HepG2 (cell line): ENCODE data around the gene TRAPPC3. TPM values are rescaled to one million over a fixed set of nuclear protein-coding genes. Genes with fewer than 3 reads are reported as not detected.

Experiments used
- CENPX ChIP-seq: sonication (generic); formaldehyde crosslinking; IDR thresholded peaks from 2 replicates; pipeline ENCODE4 v1.9.0; 2021; ENCODE audit warnings: mild to moderate bottlenecking, missing genetic modification reagents, moderate library complexity
- GPN1 ChIP-seq: sonication (generic); formaldehyde crosslinking; IDR thresholded peaks from 2 replicates; pipeline ENCODE4 v1.5.1; 2020; ENCODE audit warnings: missing genetic modification reagents, borderline replicate concordance
- HINFP ChIP-seq: sonication (generic); formaldehyde crosslinking; IDR thresholded peaks from 2 replicates; pipeline ENCODE4 v1.4.0; 2020; ENCODE audit warnings: low read depth, mild to moderate bottlenecking, missing genetic modification reagents
- NR2F1 ChIP-seq, 2 experiments: fragments of 450-650 bp in 1 of 2; formaldehyde crosslinking in 1 of 2; IDR thresholded peaks; 2 replicates each; pipeline versions ENCODE4 v1.5.0 to v1.6.1; 2016 to 2020; ENCODE audit warnings: mild to moderate bottlenecking in 1 of 2, missing compliant biosample characterization in 1 of 2, missing genetic modification reagents in 1 of 2, moderate library complexity in 1 of 2
- PAX8 ChIP-seq: sonication (generic); formaldehyde crosslinking; IDR thresholded peaks from 2 replicates; pipeline ENCODE4 v1.8.0; 2022; ENCODE audit warnings: mild to moderate bottlenecking, missing genetic modification reagents, borderline replicate concordance
- RFX1 ChIP-seq: fragments of 450-650 bp; IDR thresholded peaks from 2 replicates; pipeline ENCODE4 v1.6.1; 2017
- SRSF4 ChIP-seq: fragments of 200-400 bp; formaldehyde crosslinking; IDR thresholded peaks from one replicate; pipeline ENCODE4 v1.6.1; 2018; ENCODE audit warnings: mild to moderate bottlenecking, low read depth, low read length, moderate library complexity; ENCODE audit not compliant: poor library complexity, severe bottlenecking
- TBX2 ChIP-seq: sonication (generic); formaldehyde crosslinking; IDR thresholded peaks from 2 replicates; pipeline ENCODE4 v1.5.0; 2020; ENCODE audit warnings: missing genetic modification reagents, mild to moderate bottlenecking, borderline replicate concordance
- ZMYM3 ChIP-seq: sonication (generic); formaldehyde crosslinking; IDR thresholded peaks from 2 replicates; pipeline ENCODE4 v1.5.1; 2020; ENCODE audit warnings: mild to moderate bottlenecking, missing genetic modification reagents
- ZNF318 ChIP-seq: sonication (generic); formaldehyde crosslinking; IDR thresholded peaks from 2 replicates; pipeline ENCODE4 v1.4.0; 2020; ENCODE audit warnings: mild to moderate bottlenecking, missing genetic modification reagents
- ZNF331 ChIP-seq: sonication (generic); formaldehyde crosslinking; IDR thresholded peaks from 2 replicates; pipeline ENCODE4 v1.4.0; 2020; ENCODE audit warnings: missing genetic modification reagents
- ZNF83 ChIP-seq: sonication (generic); formaldehyde crosslinking; IDR thresholded peaks from 2 replicates; pipeline ENCODE4 v1.4.0; 2020; ENCODE audit warnings: missing genetic modification reagents, mild to moderate bottlenecking, borderline replicate concordance
- polyA plus RNA-seq, 8 experiments: library from polyadenylated mRNA; depleted of rRNA in 3 of 8; stranded (reverse) in 7 of 8; unstranded in 1 of 8; fragments of >200 nt; fragmentation: Illumina TruSeq in 4 of 8; extraction: Trizol in 4 of 8; gene quantifications; 2 replicates each; pipeline versions ENCODE4 v1.2.1 to v1.2.3, GENCODE V29; 2011 to 2016; ENCODE audit warnings: low read depth in 4 of 8, missing spikeins in 1 of 8, mixed read lengths in 1 of 8; ENCODE audit not compliant: insufficient read depth in 1 of 8
- total RNA-seq, 5 experiments: library from RNA; depleted of rRNA; stranded (reverse); fragments of >200 nt; fragmentation: Illumina TruSeq; extraction: Trizol; gene quantifications; 2 replicates each; pipeline ENCODE4 v1.2.3, GENCODE V29; 2016; ENCODE audit warnings: low read depth in 1 of 5
- TF ChIP-seq, protein P1 (sequence below): sonication (generic); formaldehyde crosslinking; IDR thresholded peaks from 2 replicates; pipeline ENCODE4 v1.4.0; 2020; ENCODE audit warnings: missing genetic modification reagents, borderline replicate concordance

The TRAPPC3 gene
- total and polyA plus RNA-seq, 2 of the 13 experiments (the other 11 are each of a cell fraction or from before 2014, with no cell fraction given): 53.7 to 62.4 TPM

DNA sequence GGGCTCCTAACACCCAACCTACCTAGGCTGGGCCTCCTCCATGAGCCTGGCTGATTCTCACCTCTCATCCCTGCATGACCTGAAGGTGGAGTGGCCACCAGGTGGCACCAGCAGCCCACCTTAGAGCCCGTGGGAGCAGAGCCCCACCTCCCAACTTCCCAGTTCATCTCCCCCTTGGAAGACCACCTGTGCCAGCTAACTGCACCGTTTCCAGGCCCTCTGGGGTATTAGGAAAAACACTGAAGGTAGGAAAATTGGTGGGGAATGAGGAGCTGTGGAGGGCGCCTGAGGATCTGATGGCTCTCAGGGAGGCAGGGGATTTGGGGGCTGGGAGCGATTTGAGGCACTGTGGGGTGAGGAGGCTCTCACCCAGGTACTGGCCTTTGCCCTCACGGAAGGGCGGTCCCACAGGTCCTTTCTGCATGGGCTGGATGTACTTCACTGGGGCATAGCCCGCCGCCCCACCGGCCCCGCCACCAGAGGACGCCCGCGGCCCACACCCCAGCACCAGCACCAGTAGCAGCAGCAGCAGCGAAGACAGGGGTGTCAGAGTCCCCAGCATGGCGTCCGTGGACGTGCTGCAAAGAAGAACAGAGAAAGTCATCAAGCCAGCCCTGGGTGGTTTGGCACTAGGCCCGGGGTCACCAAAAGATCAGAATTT, 49.5 kb downstream of the TRAPPC3 start (continued):
- TF ChIP-seq, protein P1, sequence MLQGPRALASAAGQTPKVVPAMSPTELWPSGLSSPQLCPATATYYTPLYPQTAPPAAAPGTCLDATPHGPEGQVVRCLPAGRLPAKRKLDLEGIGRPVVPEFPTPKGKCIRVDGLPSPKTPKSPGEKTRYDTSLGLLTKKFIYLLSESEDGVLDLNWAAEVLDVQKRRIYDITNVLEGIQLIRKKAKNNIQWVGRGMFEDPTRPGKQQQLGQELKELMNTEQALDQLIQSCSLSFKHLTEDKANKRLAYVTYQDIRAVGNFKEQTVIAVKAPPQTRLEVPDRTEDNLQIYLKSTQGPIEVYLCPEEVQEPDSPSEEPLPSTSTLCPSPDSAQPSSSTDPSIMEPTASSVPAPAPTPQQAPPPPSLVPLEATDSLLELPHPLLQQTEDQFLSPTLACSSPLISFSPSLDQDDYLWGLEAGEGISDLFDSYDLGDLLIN (CRISPR knock-in tag): no peak
- TF ChIP-seq PAX8 (CRISPR knock-in tag): no peak
- no peak for TF ChIP-seq RFX1
- TF ChIP-seq HINFP (CRISPR knock-in tag): no peak
- no peak for TF ChIP-seq ZNF83
- no peak for TF ChIP-seq SRSF4
- TF ChIP-seq CENPX (CRISPR knock-in tag): no peak
- TF ChIP-seq ZMYM3 (CRISPR knock-in tag): no peak; the same call in 1 of the 2 replicates
- TF ChIP-seq GPN1 (CRISPR knock-in tag): no peak
- no peak for TF ChIP-seq ZNF331
- TF ChIP-seq ZNF318 (CRISPR knock-in tag): no peak
- no peak for TF ChIP-seq NR2F1 (CRISPR knock-in tag; IDR thresholded peaks at IDR 0.05)
- no peak for TF ChIP-seq TBX2 (CRISPR knock-in tag)
